Gastroesophageal sphincter (tissue), 3 donors: Measurements from ENCODE around the gene MAGT1.

Experiments used
- EP300 ChIP-seq: sonication (generic); formaldehyde crosslinking; IDR thresholded peaks from one replicate; pipeline ENCODE4 v1.6.1; 2017; ENCODE audit warnings: antibody characterized with exemption, mild to moderate bottlenecking
- POLR2A ChIP-seq, 2 donors: fragments of 450-650 bp; IDR thresholded peaks; one replicate each; pipeline ENCODE4 v1.6.1; 2017; ENCODE audit warnings: antibody characterized with exemption in 2 of 2, mild to moderate bottlenecking in 2 of 2, moderate library complexity in 1 of 2
- POLR2AphosphoS5 ChIP-seq: sonication (generic); formaldehyde crosslinking; IDR thresholded peaks from one replicate; pipeline ENCODE4 v1.6.1; 2017; ENCODE audit warnings: antibody characterized with exemption
- TF ChIP-seq, protein P1 (sequence below), 4 experiments: fragments of 200-600 bp in 2 of 4; fragments of 450-650 bp in 2 of 4; sonication (generic) in 1 of 4; IDR thresholded peaks; one replicate each; pipeline ENCODE4 v1.5.1; 2017 to 2019; ENCODE audit warnings: antibody characterized with exemption in 4 of 4, mild to moderate bottlenecking in 2 of 4, moderate library complexity in 2 of 4

- TF ChIP-seq POLR2A (IDR thresholded peaks at IDR 0.05) (peak; percentile 78 to 86), POLR2AphosphoS5 (peak; percentile 96), EP300 (no peak)
- TF ChIP-seq, protein P1, sequence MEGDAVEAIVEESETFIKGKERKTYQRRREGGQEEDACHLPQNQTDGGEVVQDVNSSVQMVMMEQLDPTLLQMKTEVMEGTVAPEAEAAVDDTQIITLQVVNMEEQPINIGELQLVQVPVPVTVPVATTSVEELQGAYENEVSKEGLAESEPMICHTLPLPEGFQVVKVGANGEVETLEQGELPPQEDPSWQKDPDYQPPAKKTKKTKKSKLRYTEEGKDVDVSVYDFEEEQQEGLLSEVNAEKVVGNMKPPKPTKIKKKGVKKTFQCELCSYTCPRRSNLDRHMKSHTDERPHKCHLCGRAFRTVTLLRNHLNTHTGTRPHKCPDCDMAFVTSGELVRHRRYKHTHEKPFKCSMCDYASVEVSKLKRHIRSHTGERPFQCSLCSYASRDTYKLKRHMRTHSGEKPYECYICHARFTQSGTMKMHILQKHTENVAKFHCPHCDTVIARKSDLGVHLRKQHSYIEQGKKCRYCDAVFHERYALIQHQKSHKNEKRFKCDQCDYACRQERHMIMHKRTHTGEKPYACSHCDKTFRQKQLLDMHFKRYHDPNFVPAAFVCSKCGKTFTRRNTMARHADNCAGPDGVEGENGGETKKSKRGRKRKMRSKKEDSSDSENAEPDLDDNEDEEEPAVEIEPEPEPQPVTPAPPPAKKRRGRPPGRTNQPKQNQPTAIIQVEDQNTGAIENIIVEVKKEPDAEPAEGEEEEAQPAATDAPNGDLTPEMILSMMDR (IDR thresholded peaks at IDR 0.05) = no peak
Observed at GRCh38 chrX:77894921-77895886, at the start of gene MAGT1.
